ENCODE measurements around the gene CCT8. TPM values are rescaled to one million over a fixed set of nuclear protein-coding genes. Genes with fewer than 3 reads are reported as not detected.
A peak's percentile ranks its signal among the peaks of the same experiment; 100 is the strongest.

Gene CCT8
- total RNA-seq, 2 donors from 2014 or later, result 101 to 105 TPM

GRCh38 chr21:29114765-29115500 is 41.5 kb upstream of the CCT8 start:
- no peak overlapping the region for H3K27ac ChIP-seq
- H3K9me3 ChIP-seq, result no peaks in the 10 kb centered on the region
- TF ChIP-seq POLR2AphosphoS5 (IDR thresholded peaks at IDR 0.05), result no peak
- no peak for TF ChIP-seq CTCF (IDR thresholded peaks at IDR 0.05)
- no peaks in the 10 kb centered on the region for H3K4me1 ChIP-seq (replicated peaks)
- H3K4me3 ChIP-seq, result no peak overlapping the region
- H3K27me3 ChIP-seq (replicated peaks; ENCODE audit: insufficient read depth), result no peaks in the 10 kb centered on the region
- intact Hi-C loops (cut with DNase I), result no loop called here
- no peaks in the 10 kb centered on the region for H3K36me3 ChIP-seq
- no peak for DNase-seq (ENCODE audit: low spot score)
- 76% methylated on average over 5 of the region's 5 CpGs for WGBS

- no peaks in the 10 kb centered on the region for H3K36me3 ChIP-seq
- DNase-seq (ENCODE audit: low spot score), result no peak
- H3K27ac ChIP-seq, result no peak overlapping the region
- H3K4me3 ChIP-seq, result no peak overlapping the region
- TF ChIP-seq POLR2AphosphoS5 (IDR thresholded peaks at IDR 0.05), result no peak
- no peak for TF ChIP-seq CTCF (IDR thresholded peaks at IDR 0.05)
- no peak for TF ChIP-seq POLR2A (IDR thresholded peaks at IDR 0.05)
- no peaks in the 10 kb centered on the region for H3K27me3 ChIP-seq (replicated peaks; ENCODE audit: insufficient read depth)
- no peaks in the 10 kb centered on the region for H3K9me3 ChIP-seq
- WGBS, result 91% methylated on average over 3 of the region's 3 CpGs
- H3K4me1 ChIP-seq (replicated peaks), result no peaks in the 10 kb centered on the region
- intact Hi-C loops (cut with DNase I), result loop anchor here (5.0 kb wide), 1 partner anchor 37 kb away; no protein-coding TSS in a partner anchor
These were observed 31.8 kb upstream of the CCT8 start for GRCh38 chr21:29105218-29105617.

GRCh38 chr21:29104239-29104708 is 30.8 kb upstream of the CCT8 start:
- no peak overlapping the region for H3K4me3 ChIP-seq
- DNase-seq (ENCODE audit: low spot score), result no peak
- H3K9me3 ChIP-seq, result no peaks in the 10 kb centered on the region
- H3K27me3 ChIP-seq (replicated peaks; ENCODE audit: insufficient read depth), result no peaks in the 10 kb centered on the region
- no peaks in the 10 kb centered on the region for H3K4me1 ChIP-seq (replicated peaks)
- intact Hi-C loops (cut with DNase I), result no loop called here
- no peaks in the 10 kb centered on the region for H3K36me3 ChIP-seq
- WGBS, result 65% methylated on average over 7 of the region's 7 CpGs
- no peak overlapping the region for H3K27ac ChIP-seq
- TF ChIP-seq CTCF (IDR thresholded peaks at IDR 0.05), result no peak
- no peak for TF ChIP-seq POLR2AphosphoS5 (IDR thresholded peaks at IDR 0.05)
- no peak for TF ChIP-seq POLR2A (IDR thresholded peaks at IDR 0.05)

GRCh38 chr21:29102791-29103257 is 29.4 kb upstream of the CCT8 start:
- WGBS, result 96% methylated on average over 2 of the region's 2 CpGs
- no peaks in the 10 kb centered on the region for H3K4me1 ChIP-seq (replicated peaks)
- no peak overlapping the region for H3K27ac ChIP-seq
- no peaks in the 10 kb centered on the region for H3K9me3 ChIP-seq
- no peak for DNase-seq (ENCODE audit: low spot score)
- intact Hi-C loops (cut with DNase I), result no loop called here
- no peak overlapping the region for H3K4me3 ChIP-seq
- H3K27me3 ChIP-seq (replicated peaks; ENCODE audit: insufficient read depth), result no peaks in the 10 kb centered on the region
- peak; percentile 53 for TF ChIP-seq POLR2AphosphoS5 (IDR thresholded peaks at IDR 0.05)
- no peak for TF ChIP-seq POLR2A (IDR thresholded peaks at IDR 0.05)
- no peak for TF ChIP-seq CTCF (IDR thresholded peaks at IDR 0.05)
- H3K36me3 ChIP-seq, result no peaks in the 10 kb centered on the region

- Histone ChIP-seq H3K36me3 (no peaks in the 10 kb centered on the region), H3K27ac (no peak overlapping the region), H3K27me3 (replicated peaks; ENCODE audit: insufficient read depth) (no peaks in the 10 kb centered on the region), H3K4me3 (no peak overlapping the region), H3K9me3 (no peaks in the 10 kb centered on the region), H3K4me1 (replicated peaks) (no peaks in the 10 kb centered on the region)
- TF ChIP-seq CTCF (IDR thresholded peaks at IDR 0.05) (no peak), POLR2A (IDR thresholded peaks at IDR 0.05) (no peak), POLR2AphosphoS5 (IDR thresholded peaks at IDR 0.05) (no peak)
- intact Hi-C loops (cut with DNase I), result no loop called here
- 72% methylated on average over 2 of the region's 2 CpGs for WGBS
- DNase-seq (ENCODE audit: low spot score), result no peak
These were observed 24.7 kb upstream of the CCT8 start for GRCh38 chr21:29098156-29098555.

All from prostate gland (tissue), 2 donors.